ES-I3 (cell line): ENCODE results near the gene CELSR1.
"Not testable (repeated sequence)": the region's sequence is repeated elsewhere in the genome, so short reads cannot be mapped to it uniquely, and the experiment has no call there.

Experiments
- H3K36me3 ChIP-seq: 2 replicates; pipeline ENCODE4 v1.6.1; 2013; ENCODE audit warnings: mild to moderate bottlenecking, low read length, control low read depth, moderate library complexity; ENCODE audit not compliant: insufficient read depth
- H3K4me1 ChIP-seq: 2 replicates; pipeline ENCODE4 v1.6.1; 2013; ENCODE audit warnings: mild to moderate bottlenecking, control low read depth, low read length; ENCODE audit not compliant: insufficient read depth
- H3K9ac ChIP-seq: 2 replicates; pipeline ENCODE4 v1.6.1; 2013; ENCODE audit warnings: low read depth, mild to moderate bottlenecking, low read length, moderate library complexity
- H3K9me3 ChIP-seq: 2 replicates; pipeline ENCODE4 v1.6.1; 2013; ENCODE audit warnings: mild to moderate bottlenecking, low read length, moderate library complexity; ENCODE audit not compliant: control insufficient read depth, insufficient read depth

The CELSR1 gene

DNA sequence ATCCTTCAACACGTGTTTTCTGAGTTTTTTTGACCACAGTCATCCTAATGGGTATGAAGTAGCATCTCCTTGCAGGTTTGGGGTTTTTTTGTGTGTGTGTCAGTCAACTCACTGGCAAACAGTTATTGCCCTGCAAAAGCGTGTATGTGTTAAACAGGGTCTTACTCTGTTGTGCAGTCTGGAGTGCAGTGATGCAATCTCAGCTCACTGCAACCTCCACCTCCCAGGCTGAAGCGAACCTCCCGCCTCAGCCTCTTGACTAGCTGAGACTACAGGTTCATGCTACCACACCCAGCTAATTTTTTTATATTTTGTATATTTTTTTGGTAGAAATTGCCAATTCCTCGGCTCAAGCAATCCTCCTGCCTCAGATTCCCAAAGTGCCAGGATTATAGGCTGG lies 15.4 kb downstream of the CELSR1 start:
- Histone ChIP-seq H3K9ac (no peak overlapping the region), H3K36me3 (no peaks in the 10 kb centered on the region), H3K4me1 (no peaks in the 10 kb centered on the region; the same call in 1 of the 2 replicates), H3K9me3 (no peaks in the 10 kb centered on the region)

DNA sequence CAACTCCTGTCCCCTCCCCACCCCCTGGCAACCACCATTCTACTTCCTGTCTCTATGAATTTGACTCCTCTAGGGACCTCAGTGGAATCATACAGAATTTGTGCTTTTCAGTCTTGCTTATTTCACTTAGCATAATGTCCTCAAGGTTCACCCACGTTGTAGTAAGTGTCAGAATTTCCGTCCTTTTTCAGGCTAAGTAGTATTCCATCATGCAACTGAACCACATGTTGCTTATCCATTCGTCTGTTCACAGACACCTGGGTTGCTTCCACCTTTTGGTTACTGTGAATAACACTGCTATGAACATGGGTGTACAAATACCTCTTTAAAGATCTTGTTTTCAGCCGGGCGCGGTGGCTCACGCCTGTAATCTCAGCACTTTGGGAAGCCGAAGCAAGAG lies 16.5 kb downstream of the CELSR1 start:
- no peaks in the 10 kb centered on the region for H3K4me1 ChIP-seq
- no peak overlapping the region for H3K9ac ChIP-seq
- H3K36me3 ChIP-seq, result no peaks in the 10 kb centered on the region
- no peaks in the 10 kb centered on the region for H3K9me3 ChIP-seq

DNA sequence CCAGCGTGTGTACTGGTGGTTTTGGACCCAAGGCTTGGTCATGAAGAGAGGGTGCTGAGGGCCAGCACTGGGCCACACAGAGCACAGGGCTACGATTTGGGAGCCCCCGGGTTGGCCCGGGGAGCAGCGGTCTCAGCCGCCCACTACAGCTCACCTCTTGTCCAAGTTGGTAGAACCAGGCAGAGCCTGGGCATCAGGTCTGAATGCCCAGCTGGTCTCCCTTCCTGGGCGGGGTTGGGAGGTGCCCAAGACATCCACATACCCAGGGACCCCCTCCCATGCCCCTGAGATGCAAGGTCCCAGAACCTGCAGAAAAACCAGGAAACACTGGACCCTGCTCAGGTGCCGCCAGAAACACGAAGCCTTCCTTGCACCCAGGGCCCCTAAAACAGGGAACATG lies 18.0 kb downstream of the CELSR1 start:
- Histone ChIP-seq H3K36me3 (no peaks in the 10 kb centered on the region), H3K9me3 (no peaks in the 10 kb centered on the region), H3K9ac (no peak overlapping the region), H3K4me1 (peaks cover 12% of the 10 kb centered on the region)

DNA sequence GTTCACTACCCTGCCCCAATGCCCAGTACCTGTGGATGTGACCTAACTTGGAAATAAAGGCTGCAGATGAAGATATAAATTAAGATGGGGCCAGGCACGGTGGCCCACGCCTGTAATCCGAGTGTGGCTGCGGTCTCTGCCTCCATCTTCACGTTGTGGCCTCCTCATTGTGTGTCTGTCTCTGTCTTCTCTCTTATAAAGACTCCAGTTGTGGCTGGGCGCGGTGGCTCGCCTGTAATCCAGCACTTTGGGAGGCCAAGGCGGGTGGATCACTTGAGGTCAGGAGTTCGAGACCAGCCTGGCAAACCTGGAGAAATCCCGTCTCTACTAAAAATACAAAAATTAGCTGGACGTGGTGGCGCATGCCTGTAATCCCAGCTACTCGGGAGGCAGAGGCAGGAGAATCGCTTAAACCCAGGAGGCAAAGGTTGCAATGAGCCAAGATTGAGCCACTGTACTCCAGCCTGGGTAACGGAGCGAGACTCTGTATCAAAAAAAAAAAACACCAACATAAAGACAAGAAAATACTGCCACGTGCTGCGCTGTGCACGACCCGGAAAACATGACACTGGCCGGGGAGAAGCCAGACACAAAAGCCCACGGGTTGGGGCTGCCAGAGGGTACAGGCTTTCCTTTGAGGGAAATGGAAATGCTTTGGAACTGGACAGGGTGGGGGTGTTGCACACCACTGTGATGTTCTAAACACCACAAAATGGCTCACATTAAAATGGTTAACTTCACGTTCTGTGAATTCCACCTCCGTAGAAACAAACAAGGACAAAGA lies 18.7 kb downstream of the CELSR1 start:
- Histone ChIP-seq H3K9me3 (no peaks in the 10 kb centered on the region), H3K4me1 (peaks cover 16% of the 10 kb centered on the region), H3K36me3 (no peaks in the 10 kb centered on the region), H3K9ac (no peak overlapping the region)

DNA sequence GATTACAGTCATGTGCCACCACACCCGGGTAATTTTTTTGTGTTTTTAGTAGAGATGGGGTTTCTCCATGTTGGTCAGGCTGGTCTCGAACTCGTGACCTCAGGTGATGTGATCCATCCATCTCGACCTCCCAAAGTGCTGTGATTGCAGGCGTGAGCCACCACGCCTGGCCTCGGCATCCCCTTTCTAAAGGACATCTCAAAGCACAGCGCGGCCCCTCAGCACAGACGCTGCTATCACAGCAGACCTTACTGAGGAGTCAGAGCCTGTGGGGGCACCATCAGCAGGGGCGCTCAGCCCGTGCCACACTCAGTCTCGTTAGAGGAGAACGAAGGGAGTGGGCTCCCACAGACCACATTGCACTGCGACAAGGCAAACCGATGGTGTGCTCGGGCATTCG lies 19.4 kb downstream of the CELSR1 start:
- no peak overlapping the region for H3K9ac ChIP-seq
- H3K4me1 ChIP-seq, result peaks cover 16% of the 10 kb centered on the region
- H3K9me3 ChIP-seq, result no peaks in the 10 kb centered on the region
- H3K36me3 ChIP-seq, result no peaks in the 10 kb centered on the region

DNA sequence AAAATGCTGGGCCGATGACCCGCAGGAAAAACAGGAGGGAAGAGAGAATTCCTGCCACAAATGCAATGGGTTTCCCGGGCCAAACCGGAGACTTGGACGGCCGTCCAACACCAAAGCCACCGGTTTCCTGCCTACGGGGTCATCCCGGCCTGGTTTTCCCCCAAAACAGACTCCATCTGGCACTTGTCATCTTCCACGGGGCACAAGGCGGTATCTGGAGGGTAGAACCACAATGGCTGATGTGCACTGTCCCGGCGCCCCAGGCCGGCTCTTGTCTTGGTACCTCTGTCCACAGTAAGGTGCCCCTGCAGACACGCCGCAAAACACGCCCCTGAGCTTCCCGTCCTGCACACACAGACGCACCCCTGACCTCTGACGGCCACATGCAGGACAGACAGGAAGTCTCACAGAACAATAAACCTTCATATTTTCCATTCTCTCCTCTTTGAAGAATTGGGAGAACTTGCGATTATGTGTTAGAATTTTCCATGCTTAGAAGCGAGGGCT lies 20.1 kb downstream of the CELSR1 start:
- no peaks in the 10 kb centered on the region for H3K36me3 ChIP-seq
- peaks cover 16% of the 10 kb centered on the region for H3K4me1 ChIP-seq
- H3K9ac ChIP-seq, result no peak overlapping the region
- no peaks in the 10 kb centered on the region for H3K9me3 ChIP-seq

GRCh38 chr22:46516638-46517037 lies 20.8 kb downstream of the CELSR1 start:
- H3K36me3 ChIP-seq, result no peaks in the 10 kb centered on the region
- no peak overlapping the region for H3K9ac ChIP-seq
- H3K9me3 ChIP-seq, result no peaks in the 10 kb centered on the region
- H3K4me1 ChIP-seq, result peaks cover 16% of the 10 kb centered on the region

GRCh38 chr22:46516112-46516487 lies 21.3 kb downstream of the CELSR1 start:
- not testable (repeated sequence) for H3K9me3 ChIP-seq, H3K9ac ChIP-seq, H3K36me3 ChIP-seq
- peaks cover 16% of the 10 kb centered on the region for H3K4me1 ChIP-seq

GRCh38 chr22:46515208-46516111 lies 22.0 kb downstream of the CELSR1 start:
- Histone ChIP-seq H3K9me3 (no peaks in the 10 kb centered on the region), H3K4me1 (peaks cover 16% of the 10 kb centered on the region), H3K36me3 (no peaks in the 10 kb centered on the region)

DNA sequence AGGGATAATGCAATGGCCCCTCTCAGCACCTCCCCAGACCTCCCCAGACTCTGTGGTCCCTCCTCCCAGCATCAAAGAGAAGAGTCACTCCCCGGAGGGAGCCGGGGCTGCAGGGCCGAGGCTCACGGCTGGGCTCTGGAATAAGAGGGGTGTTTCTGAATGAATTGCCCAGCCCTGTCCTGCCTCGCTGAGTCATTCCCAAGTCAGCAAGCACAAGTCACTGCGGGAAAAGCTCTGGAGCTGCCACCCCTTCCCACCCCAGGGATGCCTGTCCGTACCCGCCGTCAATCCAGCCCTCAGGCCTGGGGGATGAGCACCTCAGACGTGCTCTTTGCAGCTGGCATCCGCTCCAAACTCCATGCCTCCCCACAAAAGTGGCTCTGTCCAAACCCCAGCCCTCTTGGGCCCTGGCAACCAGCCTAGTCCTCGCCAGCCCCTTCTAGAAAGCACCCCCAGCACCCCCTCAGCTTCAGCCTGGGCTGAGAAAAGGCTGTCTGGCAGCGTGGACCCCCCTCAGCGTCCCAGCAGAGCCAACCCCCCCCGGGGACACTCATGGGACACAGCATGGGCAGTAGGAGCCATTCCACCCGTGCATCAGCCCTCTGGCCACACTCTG lies 22.7 kb downstream of the CELSR1 start:
- H3K4me1 ChIP-seq, result peaks cover 16% of the 10 kb centered on the region
- H3K9ac ChIP-seq, result no peak overlapping the region
- H3K9me3 ChIP-seq, result no peaks in the 10 kb centered on the region
- no peaks in the 10 kb centered on the region for H3K36me3 ChIP-seq

More at GRCh38 chr22:46515208-46516111, 22.0 kb downstream of the CELSR1 start:
- H3K9ac ChIP-seq, result no peak overlapping the region

- Histone ChIP-seq H3K36me3 (no peaks in the 10 kb centered on the region), H3K9ac (no peak overlapping the region)
Measured at GRCh38 chr22:46513908-46514550, 23.4 kb downstream of the CELSR1 start.

GRCh38 chr22:46512683-46513082 lies 24.7 kb downstream of the CELSR1 start:
- Histone ChIP-seq H3K36me3 (no peaks in the 10 kb centered on the region), H3K9me3 (no peaks in the 10 kb centered on the region), H3K9ac (no peak overlapping the region), H3K4me1 (peaks cover 23% of the 10 kb centered on the region)

More at GRCh38 chr22:46513908-46514550, 23.4 kb downstream of the CELSR1 start:
- Histone ChIP-seq H3K9me3 (no peaks in the 10 kb centered on the region), H3K4me1 (peaks cover 16% of the 10 kb centered on the region)

- no peak overlapping the region for H3K9ac ChIP-seq
- no peaks in the 10 kb centered on the region for H3K9me3 ChIP-seq
- H3K4me1 ChIP-seq, result peaks cover 23% of the 10 kb centered on the region
- no peaks in the 10 kb centered on the region for H3K36me3 ChIP-seq
Measured at GRCh38 chr22:46512039-46512370, 25.4 kb downstream of the CELSR1 start.
